Measurements from ENCODE around the gene DSCAML1. TPM values are rescaled to one million over a fixed set of nuclear protein-coding genes. Genes with fewer than 3 reads are reported as not detected.

The DSCAML1 gene
- total RNA-seq, 1 donor, result not detected

GRCh38 chr11:117710211-117710610, 86.8 kb downstream of the DSCAML1 start:
- no peak for TF ChIP-seq CTCF (IDR thresholded peaks at IDR 0.05; ENCODE audit: insufficient read depth, low read depth, low read length)
- H3K4me3 ChIP-seq (ENCODE audit: low read depth, low read length), result no peak overlapping the region
- DNase-seq (ENCODE audit: low read depth), result no peak

- no peak for DNase-seq (ENCODE audit: low read depth)
- no peak overlapping the region for H3K4me3 ChIP-seq (ENCODE audit: low read depth, low read length)
- no peak for TF ChIP-seq CTCF (IDR thresholded peaks at IDR 0.05; ENCODE audit: insufficient read depth, low read depth, low read length)
Measured at GRCh38 chr11:117706322-117706814, 90.6 kb downstream of the DSCAML1 start.

- no peak for DNase-seq (ENCODE audit: low read depth)
- TF ChIP-seq CTCF (IDR thresholded peaks at IDR 0.05; ENCODE audit: insufficient read depth, low read depth, low read length), result no peak
- no peak overlapping the region for H3K4me3 ChIP-seq (ENCODE audit: low read depth, low read length)
Measured at GRCh38 chr11:117705866-117706265, 91.2 kb downstream of the DSCAML1 start.

GRCh38 chr11:117704395-117705100, 92.5 kb downstream of the DSCAML1 start:
- DNase-seq (ENCODE audit: low read depth), result no peak
- no peak overlapping the region for H3K4me3 ChIP-seq (ENCODE audit: low read depth, low read length)
- TF ChIP-seq CTCF (IDR thresholded peaks at IDR 0.05; ENCODE audit: insufficient read depth, low read depth, low read length), result no peak

- DNase-seq (ENCODE audit: low read depth), result no peak
- H3K4me3 ChIP-seq (ENCODE audit: low read depth, low read length), result no peak overlapping the region
- no peak for TF ChIP-seq CTCF (IDR thresholded peaks at IDR 0.05; ENCODE audit: insufficient read depth, low read depth, low read length)
Measured at GRCh38 chr11:117702946-117703598, 93.9 kb downstream of the DSCAML1 start.

GRCh38 chr11:117701781-117702180, 95.2 kb downstream of the DSCAML1 start:
- no peak overlapping the region for H3K4me3 ChIP-seq (ENCODE audit: low read depth, low read length)
- DNase-seq (ENCODE audit: low read depth), result no peak
- TF ChIP-seq CTCF (IDR thresholded peaks at IDR 0.05; ENCODE audit: insufficient read depth, low read depth, low read length), result no peak
